GM19025 (cell line): ENCODE results near the gene GPR39.

Source experiments
- ATAC-seq: cut with Tn5 transposase; IDR thresholded peaks from one replicate; pipeline ENCODE4 v1.9.1; 2021; ENCODE audit warnings: mild to moderate bottlenecking, low read depth, moderate library complexity; ENCODE audit not compliant: unreplicated experiment

Gene GPR39

DNA sequence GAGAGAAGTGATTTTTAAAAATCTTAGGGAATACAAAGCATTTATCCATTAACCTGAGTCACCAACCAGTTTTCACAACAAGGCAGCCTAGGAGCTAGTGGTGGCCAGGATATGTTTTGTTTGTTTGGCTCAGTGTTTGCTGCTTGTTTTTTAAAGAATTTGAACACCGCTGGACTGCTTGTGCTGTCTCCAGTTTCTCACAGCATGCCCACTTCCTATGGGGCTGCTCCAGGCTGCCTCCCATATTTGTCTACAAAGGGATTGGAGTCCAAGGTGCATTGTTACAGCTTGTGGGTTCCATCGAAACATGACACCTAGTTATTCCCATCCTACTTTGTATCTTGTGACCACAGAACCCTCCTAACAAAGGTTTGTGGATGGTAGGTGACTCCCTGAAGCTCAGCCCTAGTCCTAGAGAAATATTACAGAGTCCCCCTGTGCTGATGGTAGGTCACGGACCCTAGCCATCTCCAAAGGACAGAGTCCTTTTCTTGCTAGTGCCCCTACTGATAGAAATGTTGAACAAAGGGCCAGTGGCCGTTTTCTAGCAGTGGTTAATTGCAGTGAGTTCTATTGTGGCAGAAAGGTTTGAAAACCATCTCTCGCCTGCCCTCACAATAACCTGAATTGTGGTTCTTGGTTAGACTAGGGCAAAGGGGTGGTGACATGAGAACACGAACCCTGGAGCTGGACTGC lies 23.2 kb downstream of the GPR39 start:
- ATAC-seq: no peak

DNA sequence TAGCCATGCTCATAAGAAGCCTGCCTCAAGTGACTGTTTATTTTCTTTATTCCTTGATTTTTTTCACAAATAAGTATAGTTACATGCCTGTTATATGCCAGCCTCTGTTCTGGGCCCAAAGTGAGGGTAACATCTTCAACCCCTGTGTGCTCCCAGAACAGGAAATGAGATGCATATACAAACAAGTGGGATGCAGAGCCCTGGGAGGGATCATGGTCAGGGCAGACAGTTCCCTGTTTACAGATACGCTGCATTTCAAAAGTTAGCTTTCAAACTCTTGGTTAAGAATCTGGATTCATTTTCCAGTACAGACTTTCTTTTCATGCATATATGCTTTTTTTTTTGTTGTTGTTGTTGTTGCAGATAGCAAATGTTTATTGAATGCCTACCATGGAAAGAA lies 24.4 kb downstream of the GPR39 start:
- no peak for ATAC-seq

DNA sequence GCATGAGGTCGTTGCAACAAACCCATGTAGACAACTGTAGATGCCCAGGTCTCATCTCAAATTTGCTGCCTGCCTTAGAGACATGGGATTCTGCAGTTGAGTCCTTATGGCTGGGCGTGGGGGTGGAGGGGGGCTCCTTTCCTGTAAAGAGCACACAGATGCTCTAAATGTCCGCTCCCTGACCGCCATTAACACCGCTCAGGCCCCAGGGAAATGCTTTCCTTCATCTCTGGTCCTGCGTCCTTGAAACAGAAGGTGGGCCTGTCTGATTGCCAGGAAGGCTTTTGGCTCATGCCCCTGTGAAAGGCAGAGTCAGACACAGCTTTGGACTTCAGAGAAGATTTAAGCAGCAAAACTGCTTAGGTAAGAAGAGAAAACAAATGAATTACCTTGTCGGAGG lies 25.7 kb downstream of the GPR39 start:
- ATAC-seq: no peak

DNA sequence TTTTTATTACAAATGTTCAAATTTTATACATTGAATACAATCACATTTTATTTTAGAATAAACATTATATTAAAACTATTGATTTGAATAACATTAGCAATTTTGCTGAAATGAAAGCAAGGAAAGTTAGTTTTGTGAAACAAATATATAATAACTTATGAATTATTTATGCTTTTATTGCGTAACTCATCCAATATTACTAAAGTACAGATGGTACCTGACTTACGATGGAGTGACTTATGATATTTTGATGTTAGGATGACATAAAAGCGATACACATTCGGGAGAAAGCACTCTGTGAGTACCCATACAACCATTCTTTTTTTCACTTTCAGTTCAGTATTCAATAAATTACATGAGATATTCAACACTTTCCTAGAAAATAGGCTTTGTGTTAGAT lies 26.5 kb downstream of the GPR39 start:
- ATAC-seq: no peak

DNA sequence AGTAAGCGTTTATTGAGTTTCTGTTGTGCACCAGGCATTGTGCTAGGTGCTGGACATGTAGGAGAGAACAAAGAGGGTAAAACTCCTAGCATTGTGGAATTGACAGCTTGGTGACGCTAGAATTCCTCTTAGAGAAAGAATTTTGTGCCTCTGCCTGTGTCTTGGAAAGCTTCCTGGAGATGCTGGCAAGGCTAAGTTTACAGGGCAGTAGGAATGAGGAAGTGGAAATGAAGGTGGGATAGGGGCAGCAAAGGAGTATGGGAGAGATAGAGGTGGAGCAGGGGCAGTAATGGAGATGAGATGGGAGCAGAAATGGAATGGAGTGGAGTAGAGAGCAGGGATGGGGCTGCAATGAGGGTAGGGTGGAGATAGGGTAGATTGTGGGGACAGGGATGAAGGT lies 29.8 kb downstream of the GPR39 start:
- no peak for ATAC-seq

DNA sequence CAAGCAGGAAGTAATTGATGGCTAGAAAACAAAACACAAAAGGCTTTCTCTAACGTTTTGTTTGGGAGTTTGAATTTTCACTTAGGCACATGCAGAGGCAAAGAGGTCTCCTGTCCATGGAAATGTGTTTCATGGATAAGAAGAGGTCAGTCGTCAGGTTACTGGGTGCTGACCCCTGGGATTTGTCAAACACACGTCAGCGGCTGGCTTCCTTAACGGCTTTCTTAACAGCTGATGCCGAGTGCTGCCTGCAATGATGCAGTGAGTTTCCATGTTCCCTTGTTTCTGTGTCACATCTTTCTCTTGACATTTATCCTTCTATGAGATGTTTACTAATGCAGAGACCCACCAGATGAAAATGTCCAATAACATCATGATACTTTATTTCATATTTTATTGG lies 31.7 kb downstream of the GPR39 start:
- no peak for ATAC-seq

DNA sequence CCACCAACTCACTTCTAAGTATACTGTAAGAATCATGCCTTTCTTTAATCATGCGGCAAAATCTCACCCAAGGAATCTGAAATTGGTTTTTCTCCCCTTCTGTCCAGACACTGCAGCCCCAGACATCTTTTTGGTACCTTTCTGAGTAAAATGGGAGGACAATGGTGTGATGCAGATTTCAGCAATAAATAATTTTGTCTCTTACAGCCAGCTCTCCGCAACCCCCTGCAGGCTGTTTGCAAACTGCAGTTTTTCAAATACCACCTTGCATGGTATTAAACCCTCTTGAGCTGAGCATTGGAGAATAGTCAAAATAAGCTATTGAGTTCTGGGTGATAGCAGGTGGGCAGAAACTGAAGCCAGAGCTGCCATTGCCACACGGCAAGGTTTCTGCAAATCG lies 32.2 kb downstream of the GPR39 start:
- no peak for ATAC-seq

DNA sequence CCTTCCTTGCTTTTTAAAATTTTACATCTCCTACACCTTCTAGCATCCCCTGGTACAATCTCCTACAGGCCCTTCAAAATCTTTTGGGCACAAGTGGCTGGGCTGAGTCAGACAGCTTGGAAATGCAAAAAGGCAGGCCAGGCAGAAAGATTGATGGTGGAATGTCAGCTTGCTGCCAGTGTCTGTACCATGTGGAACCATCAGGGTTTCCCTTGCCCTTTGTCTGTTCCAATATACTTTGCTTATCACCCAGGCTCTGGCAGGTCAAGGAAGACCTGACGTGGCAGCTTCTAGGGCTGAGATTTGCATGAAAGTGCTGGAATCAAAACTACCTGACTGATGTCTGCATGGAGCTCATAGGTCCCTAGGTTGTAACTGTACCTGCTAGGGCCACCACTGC lies 33.3 kb downstream of the GPR39 start:
- ATAC-seq: no peak

DNA sequence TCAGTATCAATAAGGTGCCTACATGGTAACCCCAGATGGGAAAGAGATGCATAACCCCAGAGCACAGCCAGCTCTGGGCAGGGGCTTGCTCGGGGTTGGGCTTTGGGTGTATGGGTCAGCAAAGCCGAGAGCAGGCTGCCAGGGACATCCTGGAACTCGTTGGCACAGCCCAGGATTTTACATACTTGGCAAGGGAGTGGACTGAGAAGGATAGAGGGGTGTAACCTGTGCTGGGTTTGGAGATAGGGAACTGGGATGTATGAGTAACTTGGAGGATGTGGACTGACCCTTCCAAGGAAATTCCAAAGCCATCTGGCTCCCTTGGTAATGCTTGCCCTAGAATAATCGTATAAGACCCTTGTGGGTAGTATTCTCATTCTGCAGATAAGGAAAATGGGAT lies 44.2 kb downstream of the GPR39 start:
- ATAC-seq: no peak

DNA sequence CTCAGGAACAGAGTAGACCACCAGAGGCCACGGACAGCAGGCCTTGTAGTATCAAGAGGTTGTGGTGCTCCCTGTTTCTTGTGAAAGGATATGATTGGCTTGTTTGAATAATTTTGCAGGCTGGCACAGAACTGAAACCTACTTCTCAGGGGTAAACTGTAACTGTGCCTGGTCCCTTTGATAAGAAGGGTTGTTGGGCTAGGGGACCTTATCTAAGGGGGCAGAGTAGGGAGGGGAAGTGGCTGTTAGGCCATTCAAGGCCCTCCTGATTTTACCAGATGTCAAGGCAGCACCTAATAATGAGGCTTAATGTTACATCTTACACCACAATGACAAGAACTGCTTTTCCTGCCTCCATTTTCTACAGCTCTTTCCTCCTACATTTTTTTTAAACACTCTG lies 45.6 kb downstream of the GPR39 start:
- ATAC-seq: no peak

DNA sequence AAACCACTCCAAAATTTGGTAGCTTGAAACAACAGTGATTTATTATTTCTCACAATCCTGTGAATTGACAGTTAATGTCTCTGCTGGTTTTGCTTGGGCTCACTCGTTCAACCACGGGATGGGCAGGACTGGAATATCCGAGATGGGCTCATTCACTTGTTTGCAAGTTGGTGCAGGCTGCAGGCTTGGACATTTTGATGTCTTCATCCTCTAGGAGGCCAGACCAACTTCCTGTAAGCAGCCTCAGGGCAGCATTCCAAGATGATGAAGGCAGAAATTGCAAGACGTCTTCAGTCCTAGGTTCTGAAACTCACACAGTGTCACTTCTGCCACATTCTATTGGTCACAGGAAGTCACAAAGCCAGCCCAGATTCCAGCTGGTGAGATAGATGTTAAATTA lies 47.1 kb downstream of the GPR39 start:
- ATAC-seq: no peak

DNA sequence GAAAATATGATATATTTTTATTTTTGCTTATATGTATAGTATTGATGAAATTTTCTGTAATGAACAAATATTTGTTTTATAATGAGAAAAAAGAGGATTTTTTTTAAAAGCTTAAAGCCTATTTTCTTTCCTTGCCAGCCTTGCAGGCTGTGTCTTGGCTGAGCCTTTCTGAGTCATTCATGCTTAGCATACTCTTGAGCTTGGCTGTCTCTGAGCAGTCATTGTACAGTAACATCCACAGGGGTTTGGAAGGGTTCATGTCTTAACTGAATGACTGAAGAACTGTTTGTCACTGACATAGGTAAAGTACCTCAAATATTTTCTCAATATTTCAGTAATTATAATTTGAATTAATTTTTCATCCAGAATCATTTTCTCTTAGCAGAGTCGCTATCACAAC lies 49.3 kb downstream of the GPR39 start:
- no peak for ATAC-seq

DNA sequence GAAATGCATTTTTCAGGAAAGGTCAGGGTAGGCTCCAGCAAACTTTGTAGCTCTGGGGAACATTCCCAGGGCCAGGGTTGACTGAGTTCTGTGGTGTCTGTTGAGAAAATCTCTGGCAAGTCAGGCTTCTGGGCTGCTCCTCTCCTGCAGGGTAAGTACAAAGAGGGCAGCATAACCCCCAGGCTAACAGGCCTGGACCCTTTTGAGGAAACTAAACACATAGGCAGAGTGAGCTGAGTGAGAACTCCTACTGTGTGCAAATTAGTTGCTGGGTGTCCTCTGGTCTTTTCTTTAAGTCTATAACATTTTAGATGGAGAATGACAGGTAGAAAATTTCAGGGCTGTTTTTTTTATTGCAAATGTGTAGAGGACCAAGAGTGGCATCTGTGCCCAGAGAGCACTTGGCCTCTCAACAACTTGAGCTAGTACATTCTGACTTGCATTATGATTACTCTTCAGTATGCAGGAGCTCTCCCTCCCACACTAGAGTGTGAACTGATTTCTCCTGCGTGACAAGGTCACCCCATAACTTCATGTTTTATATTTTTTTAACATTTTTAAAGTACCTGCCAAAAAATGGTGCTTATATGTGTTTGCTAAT lies 49.9 kb downstream of the GPR39 start:
- no peak for ATAC-seq

DNA sequence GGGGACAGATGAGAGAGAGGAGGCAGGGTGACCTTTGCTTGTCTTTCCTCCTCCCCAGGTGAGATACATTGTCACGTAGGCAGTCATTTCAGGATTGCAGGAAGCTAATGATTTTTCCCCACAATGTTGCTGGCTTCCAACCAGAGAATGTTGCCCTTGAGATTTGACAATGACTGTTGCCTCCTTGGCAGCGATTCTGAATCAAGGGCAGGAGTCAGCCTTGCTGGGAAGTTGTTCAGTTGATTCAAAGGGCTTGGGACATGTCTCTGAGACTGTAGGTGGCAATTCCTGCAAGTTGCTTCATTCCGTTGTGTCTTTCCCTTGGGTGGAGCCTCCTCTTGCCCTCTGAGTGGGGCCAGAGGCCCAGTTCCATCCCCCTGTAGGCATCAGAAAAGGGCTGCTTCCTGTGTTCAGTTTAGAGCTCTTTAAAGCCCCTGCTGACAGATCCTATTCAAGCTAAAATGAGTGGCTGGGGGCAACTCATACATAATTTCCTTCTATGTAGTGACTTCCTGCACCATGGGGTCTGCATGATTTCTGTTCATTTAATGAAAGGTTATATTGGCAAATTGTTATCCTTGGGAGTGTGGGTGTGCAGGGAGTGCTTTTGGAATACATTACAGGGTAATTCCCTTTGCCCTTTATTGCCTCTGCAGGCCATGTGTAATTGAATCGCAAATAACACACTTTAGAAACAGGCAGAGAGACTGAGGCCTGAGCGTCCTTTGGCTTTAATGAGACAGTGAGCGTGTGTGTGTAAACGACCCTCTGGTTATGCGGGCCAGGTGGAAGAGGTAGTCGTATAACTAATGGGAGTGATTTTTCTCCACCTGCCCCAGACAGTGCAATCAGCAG lies 52.4 kb downstream of the GPR39 start:
- no peak for ATAC-seq

DNA sequence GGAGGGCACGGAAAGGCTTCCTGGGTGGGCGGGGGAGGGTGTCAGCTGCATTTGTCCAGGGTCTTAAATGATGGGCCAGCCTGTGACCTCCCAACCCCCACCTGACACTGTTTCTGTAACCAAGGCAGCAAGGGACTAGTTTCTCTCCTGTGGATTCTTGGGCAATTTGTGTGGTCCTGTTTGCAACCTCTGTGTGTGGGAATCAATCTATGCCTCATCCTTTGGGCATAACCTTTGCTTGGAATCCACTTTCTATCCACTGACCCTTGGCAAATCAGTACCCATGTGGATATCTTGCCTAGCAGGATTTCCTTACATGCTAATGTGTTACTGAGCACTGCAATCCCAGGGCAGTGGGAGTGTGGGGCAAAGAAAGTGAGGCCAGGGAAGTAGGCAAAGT lies 54.1 kb downstream of the GPR39 start:
- ATAC-seq: no peak

DNA sequence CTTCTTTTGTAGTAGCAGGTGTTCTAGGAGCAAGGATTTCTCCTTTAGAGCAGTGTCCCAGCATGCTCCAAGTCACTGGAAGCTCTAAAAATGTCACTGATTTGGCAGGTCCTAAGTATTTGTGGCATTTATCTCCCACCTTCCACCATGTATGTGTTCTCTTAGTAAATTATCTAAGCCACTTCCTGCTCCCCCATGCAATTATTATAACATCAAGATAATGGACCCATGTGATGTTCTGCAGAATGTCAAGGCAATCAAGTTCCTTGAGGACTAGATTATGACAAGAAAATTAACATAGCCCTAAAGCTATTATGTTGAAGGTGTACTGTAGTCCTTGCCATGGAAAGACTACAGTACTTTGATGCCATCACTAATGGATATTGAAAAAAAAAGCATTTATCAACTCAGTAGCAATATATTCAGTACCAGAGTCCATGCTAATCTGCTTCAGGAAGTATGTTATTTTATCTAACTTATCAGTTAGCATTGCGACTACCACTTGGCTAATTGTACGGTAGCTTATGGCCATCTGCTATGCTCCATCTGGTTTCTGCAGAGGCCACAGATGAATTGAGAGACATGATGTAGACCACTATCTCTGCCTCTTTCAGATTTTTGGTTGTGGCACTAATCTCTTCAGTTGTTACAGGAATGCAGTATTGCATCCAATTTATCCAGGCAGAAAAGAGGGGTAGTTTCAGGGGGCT lies 56.7 kb downstream of the GPR39 start:
- no peak for ATAC-seq

DNA sequence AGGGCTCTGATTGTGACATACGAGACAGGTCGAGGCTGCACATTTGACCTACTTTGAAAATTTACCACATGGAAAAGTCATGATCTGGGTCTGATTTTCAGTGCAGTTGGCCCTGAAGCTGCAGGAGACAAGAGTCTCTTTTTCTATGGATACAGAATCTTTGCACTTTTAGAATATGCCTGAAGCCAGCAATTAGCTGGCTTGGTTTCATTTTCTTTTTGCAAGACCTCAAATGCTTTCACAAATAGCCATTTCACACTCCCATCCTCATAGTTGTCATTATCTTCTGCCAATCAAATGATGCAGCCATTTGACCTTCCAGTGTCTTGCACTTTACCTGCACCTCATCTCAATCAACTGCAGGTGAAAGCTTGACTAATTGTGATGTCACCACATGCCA lies 59.0 kb downstream of the GPR39 start:
- ATAC-seq: no peak

DNA sequence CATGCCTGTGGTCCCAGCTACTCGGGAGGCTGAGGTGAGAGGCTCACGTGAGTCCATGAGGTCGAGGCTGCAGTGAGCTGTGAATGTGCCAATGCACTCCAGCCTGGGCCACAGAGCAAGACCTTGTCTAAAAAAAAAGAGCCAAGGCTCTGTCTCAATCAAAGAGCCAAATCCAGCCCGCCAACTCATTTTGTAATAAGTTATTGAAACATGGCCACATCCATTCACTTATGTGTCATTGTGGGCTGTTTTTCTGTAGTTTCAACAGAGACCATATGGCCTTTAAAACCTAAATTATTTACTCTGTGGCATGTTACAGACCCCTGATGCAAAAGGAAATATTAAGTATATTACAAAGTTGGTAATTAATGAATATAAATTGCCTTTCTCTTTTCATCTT lies 60.8 kb downstream of the GPR39 start:
- no peak for ATAC-seq

DNA sequence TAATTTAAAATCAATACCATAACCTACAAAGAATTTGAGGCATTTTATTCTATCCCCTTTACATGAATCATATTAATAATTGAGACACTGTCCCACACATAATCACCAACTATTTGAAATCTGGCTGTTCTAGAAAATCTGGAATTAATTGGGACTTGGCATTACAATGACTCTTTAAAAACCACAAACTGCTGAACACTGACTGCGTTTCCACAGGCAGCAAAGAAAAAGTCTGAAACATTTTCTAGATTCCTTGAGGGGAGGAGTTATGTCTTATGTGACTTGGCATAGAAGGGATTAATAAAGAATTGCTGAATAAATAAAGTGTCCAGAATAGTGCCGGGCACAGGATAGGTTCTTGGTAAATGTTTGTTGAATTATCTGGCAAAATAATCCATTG lies 61.4 kb downstream of the GPR39 start:
- ATAC-seq: no peak

DNA sequence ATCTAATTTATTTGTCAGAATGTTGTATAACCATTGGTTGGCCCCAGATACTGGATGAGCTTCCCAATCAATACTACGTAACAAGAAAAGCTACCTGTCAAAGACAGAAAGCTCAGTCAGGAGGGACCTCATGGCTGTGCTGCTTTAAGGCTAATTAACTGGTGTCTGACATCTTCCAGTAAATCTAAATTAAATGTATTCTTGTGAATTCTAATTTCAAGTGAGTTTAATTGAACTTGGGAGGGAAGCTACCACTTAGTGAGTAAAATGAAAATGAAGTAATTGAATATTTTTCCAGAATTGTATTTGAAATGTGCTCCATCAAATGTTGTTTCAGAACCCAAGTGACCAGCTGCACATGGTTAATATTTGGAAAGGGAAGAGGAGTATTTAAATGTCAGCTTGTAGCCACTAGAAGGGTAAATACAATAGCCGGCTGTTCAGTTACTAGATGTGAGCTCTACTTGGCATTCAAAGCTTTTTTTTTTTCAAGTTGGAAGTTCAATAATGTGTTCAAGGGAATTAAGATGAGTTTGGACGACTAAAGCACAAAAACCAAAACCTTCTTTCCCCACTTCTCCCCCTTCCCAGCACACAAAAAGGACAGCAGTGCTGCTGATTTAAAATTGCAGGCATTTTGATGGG lies 62.0 kb downstream of the GPR39 start:
- no peak for ATAC-seq

DNA sequence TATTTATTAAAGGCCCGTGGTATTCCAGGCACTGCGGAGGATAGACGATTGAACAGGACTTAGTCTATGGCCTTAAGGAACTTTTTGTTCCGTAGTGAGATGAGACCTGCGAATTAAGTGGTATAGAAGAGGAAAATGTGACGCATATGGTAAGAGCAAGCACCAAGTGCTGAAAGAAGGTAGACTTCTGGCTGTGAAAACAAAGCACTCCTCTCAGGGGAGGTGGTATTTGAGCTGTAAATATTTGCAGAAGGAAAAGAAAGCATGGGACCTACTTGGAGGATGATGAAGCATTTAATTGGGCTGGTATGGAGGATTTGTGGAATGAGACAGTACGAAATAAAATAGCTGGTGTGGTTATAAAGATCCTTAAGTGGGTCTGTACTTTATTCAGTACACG lies 62.5 kb downstream of the GPR39 start:
- no peak for ATAC-seq
